Suppressor macrophage treated with lipopolysaccharide for 1 hour (primary cell): ENCODE measurements around the gene CD72.

Source experiments
- DNase-seq, 3 donors: peaks; one replicate each; pipeline ENCODE4 v3.0.0-alpha.2; 2020 to 2022

CD72 gene, protein sequence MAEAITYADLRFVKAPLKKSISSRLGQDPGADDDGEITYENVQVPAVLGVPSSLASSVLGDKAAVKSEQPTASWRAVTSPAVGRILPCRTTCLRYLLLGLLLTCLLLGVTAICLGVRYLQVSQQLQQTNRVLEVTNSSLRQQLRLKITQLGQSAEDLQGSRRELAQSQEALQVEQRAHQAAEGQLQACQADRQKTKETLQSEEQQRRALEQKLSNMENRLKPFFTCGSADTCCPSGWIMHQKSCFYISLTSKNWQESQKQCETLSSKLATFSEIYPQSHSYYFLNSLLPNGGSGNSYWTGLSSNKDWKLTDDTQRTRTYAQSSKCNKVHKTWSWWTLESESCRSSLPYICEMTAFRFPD

DNA sequence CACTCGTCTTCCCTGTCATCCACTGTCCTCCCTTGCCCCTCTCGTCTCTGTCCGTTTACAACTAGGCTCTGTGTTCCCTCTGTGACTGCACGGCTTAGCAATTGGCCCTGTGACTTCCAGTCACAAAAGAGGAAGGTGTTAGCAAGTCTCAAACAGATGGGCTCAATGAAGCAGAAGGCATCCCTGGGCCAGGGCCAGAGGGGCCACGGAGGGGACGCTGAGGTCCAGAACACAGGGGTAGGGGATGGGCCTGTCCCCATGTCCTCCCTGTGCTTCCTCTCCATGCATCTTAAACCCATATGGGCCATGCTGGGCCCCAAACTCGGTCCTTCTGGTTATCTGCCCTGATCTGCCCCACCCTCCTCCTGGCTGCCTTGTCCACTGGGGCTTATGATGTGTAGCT, at the start of gene CD72:
Gene CD72, minus strand, starts transcription at position 89 of the 403 bp plus-strand sequence. CDS start 110 bp downstream, outside the sequence.
- DNase-seq = peak; percentile 66 to 72 (median 71)

DNA sequence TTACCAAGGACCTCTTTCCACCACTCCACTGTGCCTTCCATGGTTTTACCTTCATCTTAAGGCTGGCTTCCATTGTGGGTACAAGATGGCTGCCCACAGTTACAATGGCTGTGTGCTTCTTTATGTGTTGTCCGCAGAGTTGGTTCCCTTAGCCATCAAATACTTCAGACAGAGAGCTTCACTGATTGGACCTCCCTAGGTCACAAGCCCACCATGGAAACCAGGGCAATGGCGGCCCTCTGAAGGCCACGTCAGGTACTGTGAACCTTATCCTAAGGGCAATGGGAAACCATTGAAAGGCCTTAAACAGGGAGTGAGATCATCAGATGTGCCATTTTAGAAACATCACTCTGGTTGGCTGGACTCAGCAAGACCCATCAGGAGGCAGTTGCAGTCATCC, 49.7 kb upstream of the CD72 start:
- no peak for DNase-seq

DNA sequence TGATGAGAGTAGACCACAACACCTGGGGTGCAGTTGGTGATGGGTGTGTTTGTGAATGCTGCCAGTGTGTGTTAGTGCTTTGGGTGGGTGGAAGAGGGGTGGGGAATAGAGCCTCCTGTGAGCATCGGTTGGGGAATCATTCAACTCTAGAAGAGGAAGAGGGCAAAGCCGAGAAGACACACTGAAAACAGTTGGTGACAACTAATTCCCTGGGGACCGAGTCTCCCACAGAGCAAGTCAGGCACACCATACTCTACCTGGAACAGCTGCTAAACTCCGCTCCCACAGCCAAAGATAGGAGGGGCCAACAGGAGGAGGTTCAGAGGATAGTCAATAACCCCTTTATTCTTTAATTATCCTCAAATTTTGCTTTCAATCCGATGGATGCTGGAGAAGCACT, 48.3 kb upstream of the CD72 start:
- no peak for DNase-seq

DNA sequence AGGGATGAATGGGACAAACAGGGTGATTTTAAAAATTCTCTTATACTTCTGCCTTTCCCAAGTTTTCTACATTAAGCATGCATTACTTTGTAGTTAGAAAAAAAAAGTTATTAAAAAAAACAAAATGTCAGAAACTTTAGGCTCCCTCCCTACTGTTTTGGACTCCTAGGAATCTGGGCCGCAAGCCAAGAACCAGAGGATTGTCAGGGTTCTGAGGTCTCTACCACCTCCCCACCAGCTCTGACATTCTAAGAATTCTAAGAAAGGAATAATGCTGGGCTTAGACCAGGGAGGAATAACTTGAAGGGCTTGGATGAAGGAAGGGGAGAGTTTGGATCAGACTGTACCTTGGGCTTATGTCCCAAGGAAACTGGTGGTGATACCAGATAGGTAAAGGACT, 47.8 kb upstream of the CD72 start:
- no peak for DNase-seq

DNA sequence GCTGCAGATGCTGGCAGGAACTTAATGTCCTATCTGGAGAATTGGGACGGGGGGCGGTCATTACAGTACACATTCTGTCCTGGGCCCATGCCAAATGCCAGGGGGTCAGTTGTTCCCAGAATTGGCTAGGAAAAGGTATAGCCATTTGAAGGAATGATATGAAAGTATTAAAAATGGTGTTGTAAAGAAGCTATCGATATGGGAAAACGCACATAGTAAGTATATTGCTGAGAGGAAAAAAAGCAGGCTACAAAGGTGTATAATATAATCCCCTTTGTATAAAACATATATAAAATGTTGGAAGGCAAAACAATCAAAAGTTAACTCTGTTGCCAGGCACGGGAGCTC, 47.2 kb upstream of the CD72 start:
- no peak for DNase-seq

DNA sequence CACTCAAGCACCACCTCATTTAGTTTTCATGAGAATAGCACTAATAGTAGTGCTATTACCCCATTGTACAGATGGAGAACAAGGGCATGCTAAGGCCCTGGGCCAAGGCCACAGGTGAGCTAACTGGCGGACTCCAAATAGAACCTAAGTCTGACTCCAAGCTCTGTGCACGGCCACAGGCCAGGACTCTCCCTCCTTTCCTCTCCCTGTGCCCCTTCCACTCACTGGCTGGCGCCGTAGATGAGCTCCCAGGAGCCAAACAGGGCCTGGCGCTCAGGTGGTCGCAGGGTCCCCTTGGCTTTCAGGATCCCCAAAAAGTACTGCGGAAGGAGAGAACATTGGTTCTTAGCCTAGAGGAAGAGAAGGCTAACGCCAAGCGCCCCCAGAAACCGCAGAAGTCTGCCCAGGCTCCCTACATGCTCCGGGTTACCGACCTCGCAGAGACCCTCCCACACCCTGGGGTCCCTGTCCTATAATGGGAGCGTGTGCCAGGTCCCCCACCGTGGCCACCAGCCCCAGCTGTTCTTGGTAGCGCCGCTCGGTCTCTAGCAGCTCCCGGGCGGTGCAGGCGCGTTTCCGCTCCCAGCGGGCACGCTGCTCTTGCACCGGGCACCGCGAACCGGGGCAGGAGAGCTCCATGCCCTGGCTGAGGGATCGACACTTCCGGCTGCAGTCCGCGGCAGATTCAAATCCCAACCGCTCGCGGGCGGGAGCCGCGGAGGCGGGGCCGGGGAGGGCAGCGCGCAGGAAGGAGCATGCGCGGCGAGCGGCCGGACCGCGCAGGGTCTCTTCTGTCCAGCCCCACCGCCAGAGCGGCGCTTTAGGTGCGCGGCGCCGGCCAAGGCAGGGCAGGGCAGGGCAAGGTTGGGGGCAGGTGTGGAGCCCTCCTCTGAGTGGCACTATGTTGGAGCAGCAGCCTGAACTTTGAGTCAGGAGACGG, 46.6 kb upstream of the CD72 start, which contains the start of gene ARHGEF39:
Gene ARHGEF39, minus strand, starts transcription at position 665 of the 940 bp plus-strand sequence. Its CDS starts 26 bp downstream, at position 639.
- DNase-seq = peak; percentile 84 to 92 (median 87)

DNA sequence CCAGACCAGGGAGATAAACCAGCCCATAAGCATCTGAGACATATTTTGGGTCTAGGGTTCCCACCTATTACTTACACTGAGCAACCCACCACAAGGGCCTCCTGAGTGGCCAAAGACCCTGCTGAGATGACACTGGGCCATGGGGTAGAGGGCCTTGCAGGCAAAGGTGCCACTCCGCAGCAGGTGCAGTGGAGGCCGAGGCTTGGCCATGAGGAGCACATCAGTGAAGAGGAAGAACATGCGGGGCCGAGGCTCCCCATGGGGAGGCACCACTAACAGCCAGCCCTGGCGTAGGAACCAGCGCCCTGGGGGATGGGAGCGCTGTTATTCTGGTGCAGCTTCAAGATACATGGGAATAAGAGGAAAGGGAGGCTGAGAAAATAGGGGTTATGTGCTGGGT, 44.2 kb upstream of the CD72 start:
- DNase-seq = no peak

DNA sequence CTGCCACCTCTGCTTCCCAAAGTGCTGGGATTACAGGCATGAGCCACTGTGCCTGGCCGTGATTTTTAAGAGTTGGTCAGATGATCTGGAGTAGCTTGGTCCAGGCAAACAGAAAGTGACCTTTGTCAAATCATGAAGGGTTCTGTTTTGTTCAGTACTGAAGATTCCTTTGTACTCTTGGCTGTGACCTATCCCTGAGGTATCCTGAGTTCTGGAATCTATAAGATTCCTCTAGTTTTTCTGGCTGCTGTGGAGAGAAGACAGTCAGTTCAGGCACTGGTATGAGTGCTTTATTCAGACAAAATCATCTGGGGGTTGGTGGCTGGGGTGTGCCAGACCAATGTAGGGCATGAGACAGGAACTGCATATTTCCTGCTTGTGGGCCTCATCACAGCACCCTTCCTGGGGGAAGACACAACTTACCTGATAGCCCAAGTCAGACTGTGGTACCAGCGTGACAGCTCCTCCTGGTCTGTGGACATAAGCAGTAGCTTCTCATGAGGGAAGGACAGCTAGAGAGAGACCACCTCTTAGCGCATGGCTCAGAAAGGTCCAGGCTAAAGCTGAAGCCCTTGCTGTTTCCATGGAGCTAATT, 43.6 kb upstream of the CD72 start:
- DNase-seq = no peak

DNA sequence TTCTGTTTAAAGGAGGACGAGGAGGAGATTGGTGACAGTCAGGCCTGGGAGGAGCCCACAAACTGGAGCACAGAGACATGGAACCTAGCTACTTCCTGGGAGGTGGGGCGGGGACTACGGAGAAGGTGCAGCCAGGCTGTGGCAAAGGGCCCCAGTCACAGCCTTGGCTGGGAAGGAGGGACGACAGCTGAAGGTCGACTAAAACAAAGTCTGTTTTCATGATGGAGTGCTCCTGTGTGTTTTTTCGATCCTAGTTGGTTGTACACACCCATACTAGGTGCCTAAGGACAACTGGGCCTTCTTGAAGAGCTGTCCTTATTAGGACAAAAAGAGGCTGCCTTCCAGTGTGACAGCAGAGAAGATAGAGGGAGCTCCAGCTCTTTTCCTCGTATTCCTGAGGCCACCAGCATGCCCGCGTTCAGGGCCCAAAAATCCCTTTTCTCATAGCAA, 42.8 kb upstream of the CD72 start:
- no peak for DNase-seq

DNA sequence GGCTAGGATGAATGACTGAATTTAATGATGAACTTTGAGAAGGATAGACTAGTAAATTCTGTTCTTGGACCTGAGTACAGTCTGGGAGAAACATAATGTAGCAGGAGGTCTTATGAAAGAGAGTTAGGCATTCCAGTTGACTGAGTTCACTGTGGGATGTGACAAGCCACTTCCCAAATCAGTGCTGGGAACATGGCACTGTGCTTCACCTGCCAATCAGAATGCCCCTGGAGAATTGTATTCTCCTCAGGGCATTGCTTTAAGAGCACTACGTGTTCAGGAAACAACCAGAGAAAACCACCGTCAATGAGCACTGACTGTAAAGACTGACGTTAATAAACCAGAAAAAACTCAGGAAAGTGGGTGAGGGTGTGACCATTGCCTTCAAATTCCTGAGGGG, 41.1 kb upstream of the CD72 start:
- DNase-seq = no peak

DNA sequence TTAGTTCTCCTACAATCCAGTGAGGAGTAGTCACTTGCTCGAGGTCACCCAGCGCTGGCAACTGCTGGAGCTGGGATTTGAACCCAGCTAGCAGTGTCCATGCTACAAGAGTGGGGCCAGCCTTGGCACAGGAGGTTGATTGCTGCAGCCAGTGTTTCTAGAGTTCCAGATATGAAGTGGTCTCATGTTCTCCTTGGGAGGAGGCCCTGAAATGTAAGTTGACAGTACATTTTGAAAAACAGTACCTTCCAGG, 40.7 kb upstream of the CD72 start:
- DNase-seq = peak; percentile 41 to 48 (median 46)

DNA sequence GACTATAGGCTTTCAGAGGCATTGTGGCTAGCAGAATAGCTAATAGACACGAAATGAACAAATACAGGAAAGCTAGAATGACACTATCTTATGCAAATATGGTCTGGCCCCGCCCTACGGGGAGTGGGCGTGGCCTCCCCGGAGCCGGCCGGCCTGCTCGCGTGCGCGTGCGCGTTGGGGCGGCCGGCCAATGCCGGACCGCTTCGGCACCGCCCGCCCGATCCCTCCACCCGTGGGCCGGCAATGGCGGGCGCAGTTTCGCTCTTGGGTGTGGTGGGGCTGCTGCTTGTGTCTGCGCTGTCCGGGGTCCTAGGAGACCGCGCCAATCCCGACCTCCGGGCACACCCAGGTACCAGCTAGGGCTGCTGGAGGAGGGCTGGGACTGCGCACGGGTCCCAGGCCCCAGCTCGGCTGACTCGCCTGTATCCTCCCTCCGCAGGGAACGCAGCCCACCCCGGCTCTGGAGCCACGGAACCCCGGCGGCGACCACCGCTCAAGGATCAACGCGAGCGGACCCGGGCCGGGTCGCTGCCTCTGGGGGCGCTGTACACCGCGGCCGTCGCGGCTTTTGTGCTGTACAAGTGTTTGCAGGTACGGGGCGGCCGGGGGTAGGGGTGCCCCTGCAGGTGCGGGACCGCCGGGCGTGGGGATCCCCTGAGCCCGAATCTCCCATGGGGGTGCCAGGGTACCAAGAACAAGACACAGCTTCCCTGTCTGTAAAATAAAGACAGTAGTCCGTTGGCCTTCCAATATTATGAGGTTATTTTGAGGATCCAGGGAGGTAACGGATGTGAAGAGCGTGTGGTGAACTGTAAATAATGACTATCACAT, 40.1 kb upstream of the CD72 start, which contains the start of gene CCDC107:
Gene CCDC107, plus strand, starts transcription at position 156 of the 831 bp plus-strand sequence. Its CDS starts 88 bp downstream, at position 244.
- peak; percentile 94 to 98 (median 97) for DNase-seq

DNA sequence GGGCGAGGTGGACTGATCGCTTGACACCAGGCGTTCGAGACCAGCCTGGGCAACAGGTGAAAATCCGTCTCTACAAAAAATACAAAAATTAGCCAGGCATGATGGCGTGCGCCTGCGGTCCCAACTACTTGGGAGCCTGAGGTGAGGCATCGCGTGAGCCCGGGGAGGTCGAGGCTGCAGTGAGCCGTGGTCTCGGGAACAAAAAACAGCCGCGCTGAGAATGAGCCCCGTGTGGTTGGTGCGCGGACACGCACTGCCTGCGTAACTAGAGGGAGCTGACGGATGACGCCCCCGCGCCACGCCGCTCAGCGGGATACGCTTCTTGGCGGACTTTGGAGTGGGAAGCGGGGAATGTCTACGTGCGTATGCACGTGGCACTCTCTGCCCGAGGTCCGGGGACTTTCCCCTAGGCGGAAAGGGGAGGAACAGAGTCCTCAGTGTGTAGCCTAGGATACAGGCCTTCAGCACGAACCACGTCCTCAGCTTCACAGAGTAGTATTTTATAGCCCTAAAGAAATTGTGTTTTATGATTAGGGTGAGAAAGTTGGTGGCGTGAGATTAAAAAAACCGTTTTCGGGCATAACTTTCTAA, 39.4 kb upstream of the CD72 start, which contains the start of gene RMRP:
Gene RMRP, minus strand, starts transcription at position 474 of the 591 bp plus-strand sequence.
- DNase-seq = peak; percentile 99 to 100 (median 99)

DNA sequence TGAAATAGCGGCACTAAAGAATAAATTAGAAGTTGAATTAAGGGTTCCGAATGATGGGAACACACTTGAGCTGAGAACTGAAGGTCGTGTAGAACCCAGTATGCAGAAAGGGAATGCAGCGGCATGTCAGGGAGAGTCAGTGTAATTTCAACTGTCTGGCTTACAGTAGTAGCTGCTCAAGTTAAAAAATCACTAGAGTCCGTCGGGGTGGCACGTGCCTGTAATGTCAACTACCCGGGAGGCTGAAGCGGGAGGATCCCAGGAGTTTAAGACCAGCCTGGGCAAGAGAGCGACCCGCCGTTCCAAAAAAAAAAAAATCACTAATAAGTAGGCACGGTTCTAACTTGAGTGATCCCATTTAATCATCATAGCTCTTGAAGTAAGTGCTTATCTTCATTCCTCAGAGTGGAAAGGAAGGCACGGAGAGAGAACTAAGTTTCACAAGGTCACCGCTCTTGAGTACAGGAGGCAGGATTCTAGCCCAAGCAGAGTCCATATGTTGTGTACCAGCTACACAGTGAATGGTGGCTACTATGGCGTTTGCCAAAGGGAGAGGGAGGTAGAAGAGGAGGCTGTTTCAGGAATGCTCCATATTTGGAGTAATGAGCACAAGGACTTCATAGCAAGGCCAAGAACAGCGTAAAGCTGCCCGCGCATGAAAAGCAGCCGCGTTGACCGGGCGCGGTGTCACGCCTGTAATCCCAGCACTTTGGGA, 38.8 kb upstream of the CD72 start:
- DNase-seq = no peak

DNA sequence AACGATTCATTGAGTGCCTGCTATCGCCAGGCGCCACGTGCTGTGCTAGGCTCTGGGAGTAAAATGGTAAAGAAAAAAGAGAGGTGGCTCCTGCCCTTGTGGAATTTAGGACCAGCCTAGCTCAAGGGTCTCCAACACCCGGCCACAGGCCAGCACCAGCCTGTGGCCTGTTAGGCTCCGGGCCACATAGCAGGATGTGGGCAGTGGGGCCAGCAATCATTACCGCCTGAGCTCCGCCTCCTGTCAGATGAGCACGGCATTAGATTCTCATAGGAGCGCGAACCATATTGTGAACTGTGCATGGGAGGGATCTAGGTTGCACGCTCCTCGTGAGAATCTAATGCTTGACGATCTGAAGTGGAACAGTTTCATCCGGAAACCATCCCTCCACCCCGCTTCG, 38.1 kb upstream of the CD72 start:
- DNase-seq = no peak

DNA sequence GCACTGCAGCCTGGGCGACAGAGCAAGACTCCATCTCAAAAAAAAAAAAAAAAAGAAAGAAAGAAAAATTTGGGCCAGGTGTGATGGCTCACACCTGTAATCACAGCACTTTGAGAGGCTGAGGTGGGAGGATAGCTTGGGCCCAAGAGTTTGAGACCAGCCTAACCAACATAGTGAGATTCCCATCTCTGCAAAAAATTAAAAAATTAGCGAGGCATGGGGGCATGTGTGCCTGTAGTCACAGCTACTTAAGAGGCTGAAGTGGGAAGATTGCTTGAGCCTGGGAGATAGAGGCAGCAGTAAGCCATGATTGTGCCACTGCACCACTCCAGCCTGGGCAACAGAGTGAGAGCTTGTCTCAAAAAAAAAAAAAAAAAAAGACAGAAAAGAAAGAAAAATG, 35.4 kb upstream of the CD72 start:
- DNase-seq = no peak

DNA sequence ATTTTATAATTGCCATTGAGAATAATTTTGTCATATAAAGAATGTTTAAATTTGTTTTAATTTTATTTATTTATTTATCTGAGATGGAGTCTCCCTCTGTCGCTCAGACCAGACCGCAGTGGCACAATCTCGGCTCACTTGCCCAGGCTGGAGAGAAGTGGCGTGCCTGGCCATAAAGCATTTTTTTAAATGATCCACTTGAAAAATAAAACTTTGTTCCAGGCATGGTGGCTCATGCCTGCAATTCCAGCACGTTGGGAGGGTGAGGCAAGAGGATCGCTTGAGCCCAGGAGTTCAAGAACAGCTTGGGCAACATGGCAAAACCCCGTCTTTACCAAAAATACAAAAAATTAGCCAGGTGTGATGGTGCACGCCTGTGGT, 34.6 kb upstream of the CD72 start:
- no peak for DNase-seq

DNA sequence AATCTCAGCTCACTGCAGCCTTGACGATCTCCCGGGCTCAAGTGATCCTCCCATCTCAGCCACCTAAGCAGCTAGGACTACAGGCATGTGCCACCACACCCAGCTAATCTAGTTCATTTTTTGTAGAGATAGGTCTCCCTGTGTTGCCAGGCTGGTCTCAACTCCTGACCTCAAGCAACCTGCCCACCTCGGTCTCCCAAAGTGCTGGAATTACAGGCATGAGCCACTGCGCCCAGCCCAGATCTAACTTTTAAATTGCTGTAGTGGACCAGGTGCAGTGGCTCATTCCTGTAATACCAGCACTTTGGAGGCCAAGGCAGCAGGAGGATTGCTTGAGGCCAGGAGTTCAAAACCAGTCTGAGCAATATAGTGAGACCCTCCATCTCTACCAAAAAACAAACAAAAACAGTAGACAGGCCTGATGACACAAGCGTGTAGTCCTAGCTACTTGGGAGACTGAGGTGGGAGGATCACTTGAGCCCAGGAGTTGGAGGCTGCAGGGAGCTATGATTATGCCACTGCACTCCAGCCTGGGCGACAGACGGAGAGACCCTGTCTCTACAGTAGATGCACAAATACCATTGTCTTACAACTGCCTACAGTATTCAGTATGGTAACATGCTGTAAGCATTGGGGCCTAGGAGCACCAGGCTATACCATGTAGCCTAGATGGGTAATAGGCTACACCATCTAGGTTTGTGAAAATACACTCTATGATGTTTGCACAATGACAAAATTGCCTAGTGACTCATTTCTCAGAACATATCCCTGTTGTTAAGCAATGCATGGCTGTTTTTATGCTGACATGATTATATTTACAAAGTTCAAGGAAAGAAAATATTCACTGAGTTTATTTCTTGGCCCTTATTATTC, 34.0 kb upstream of the CD72 start:
- DNase-seq = peak; percentile 69 to 91 (median 91)

DNA sequence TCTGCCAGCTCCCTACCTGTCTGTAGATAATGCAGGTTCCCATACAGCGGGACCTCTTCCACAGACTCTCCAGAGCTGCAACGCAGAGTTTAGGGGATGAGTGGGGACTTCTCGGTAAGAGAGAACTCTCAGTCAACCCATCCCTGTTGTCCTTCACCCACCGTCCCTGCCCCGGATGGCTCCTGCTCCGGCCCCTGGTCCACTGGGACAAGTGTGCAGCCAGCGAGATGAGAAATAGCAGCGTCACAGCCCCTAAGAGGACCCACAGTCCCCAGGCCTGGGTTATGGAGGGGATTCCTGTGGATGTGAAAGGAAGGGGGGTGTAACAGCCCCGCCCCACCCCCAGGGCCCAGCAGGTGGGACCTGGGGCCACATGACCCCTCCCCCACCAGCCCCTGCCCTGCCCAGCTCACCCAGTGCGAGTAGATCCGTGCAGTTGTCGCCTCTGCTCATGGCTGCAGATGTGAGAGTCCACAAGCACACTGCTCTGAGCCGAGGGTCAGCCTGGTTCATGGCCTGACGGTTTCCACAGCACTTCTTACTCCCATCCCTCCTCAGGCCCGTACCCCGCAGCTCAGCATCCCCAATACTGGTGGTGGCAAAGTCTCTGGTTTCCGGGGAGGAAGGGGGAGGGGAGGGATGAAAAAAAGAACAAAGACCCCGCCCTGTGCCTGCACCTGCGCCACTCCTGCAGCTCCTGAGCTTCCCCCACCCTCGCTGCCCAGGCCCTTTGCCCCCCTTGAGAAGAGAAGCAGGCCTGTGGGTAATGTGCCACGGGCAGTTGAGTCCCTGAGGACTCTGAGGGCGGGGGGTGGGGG, 32.3 kb upstream of the CD72 start, which contains the start of gene SIT1:
Gene SIT1, minus strand, starts transcription at position 591 of the 818 bp plus-strand sequence. Its CDS starts 78 bp downstream, at position 513.
- no peak for DNase-seq
